HUES64 (cell line): ENCODE data around the gene FRMD5.

ENCODE experiments used
- H3K27ac ChIP-seq: 2 replicates; pipeline ENCODE4 v1.7.0; 2013; ENCODE audit warnings: low read depth, low read length, inconsistent platforms
- H3K27me3 ChIP-seq: 2 replicates; pipeline ENCODE4 v1.6.1; 2013; ENCODE audit warnings: mild to moderate bottlenecking, low read length; ENCODE audit not compliant: insufficient read depth
- H3K36me3 ChIP-seq: 2 replicates; pipeline ENCODE4 v1.6.1; 2013; ENCODE audit warnings: mild to moderate bottlenecking, low read length; ENCODE audit not compliant: insufficient read depth
- H3K4me1 ChIP-seq: 2 replicates; pipeline ENCODE4 v1.6.1; 2013; ENCODE audit warnings: mild to moderate bottlenecking, low read length, moderate library complexity; ENCODE audit not compliant: insufficient read depth
- H3K4me3 ChIP-seq: 2 replicates; pipeline ENCODE4 v1.5.1; 2013; ENCODE audit warnings: mild to moderate bottlenecking, low read length, moderate library complexity
- H3K9ac ChIP-seq: 2 replicates; pipeline ENCODE4 v1.6.1; 2013; ENCODE audit warnings: mild to moderate bottlenecking, low read depth, low read length
- H3K9me3 ChIP-seq: 2 replicates; pipeline ENCODE4 v1.6.1; 2013; ENCODE audit warnings: low read depth, low read length; ENCODE audit not compliant: insufficient read depth
- WGBS: fragments of 150-250, 120-280 bp; methylation state at CpG from one replicate; pipeline ENCODE4 v1.1.7; 2013; ENCODE audit warnings: missing lambda C conversion rate; 5-methylcytosine and 5-hydroxymethylcytosine counted together

Gene FRMD5

GRCh38 chr15:43974852-43975251 is 220.2 kb downstream of the FRMD5 start:
- Histone ChIP-seq H3K36me3 (no peaks in the 10 kb centered on the region), H3K9ac (no peak overlapping the region), H3K4me3 (no peak overlapping the region), H3K9me3 (no peaks in the 10 kb centered on the region), H3K27me3 (no peaks in the 10 kb centered on the region), H3K4me1 (peaks cover 20% of the 10 kb centered on the region), H3K27ac (no peak overlapping the region)
- 88% methylated on average over 3 of the region's 3 CpGs for WGBS

GRCh38 chr15:43969802-43970375 is 225.2 kb downstream of the FRMD5 start:
- H3K27ac ChIP-seq, result no peak overlapping the region
- no peaks in the 10 kb centered on the region for H3K9me3 ChIP-seq
- H3K27me3 ChIP-seq, result no peaks in the 10 kb centered on the region
- no CpG with 5 or more reads among the region's 1 CpG for WGBS
- H3K36me3 ChIP-seq, result no peaks in the 10 kb centered on the region
- H3K9ac ChIP-seq, result no peak overlapping the region
- H3K4me3 ChIP-seq, result no peak overlapping the region
- peaks cover 5% of the 10 kb centered on the region for H3K4me1 ChIP-seq

GRCh38 chr15:43968551-43968950 is 226.5 kb downstream of the FRMD5 start:
- Histone ChIP-seq H3K4me3 (no peak overlapping the region), H3K9me3 (no peaks in the 10 kb centered on the region), H3K9ac (no peak overlapping the region), H3K4me1 (no peaks in the 10 kb centered on the region; the same call in 1 of the 2 replicates), H3K36me3 (no peaks in the 10 kb centered on the region), H3K27me3 (no peaks in the 10 kb centered on the region), H3K27ac (no peak overlapping the region)
- no CpG with 5 or more reads among the region's 3 CpGs for WGBS

GRCh38 chr15:43966646-43967045 is 228.4 kb downstream of the FRMD5 start:
- Histone ChIP-seq H3K36me3 (no peaks in the 10 kb centered on the region), H3K27ac (no peak overlapping the region), H3K4me1 (no peaks in the 10 kb centered on the region; the same call in 1 of the 2 replicates), H3K4me3 (no peak overlapping the region), H3K27me3 (no peaks in the 10 kb centered on the region), H3K9ac (no peak overlapping the region), H3K9me3 (no peaks in the 10 kb centered on the region)

- Histone ChIP-seq H3K27me3 (no peaks in the 10 kb centered on the region), H3K36me3 (no peaks in the 10 kb centered on the region), H3K9ac (no peak overlapping the region), H3K9me3 (no peaks in the 10 kb centered on the region), H3K4me1 (peaks cover 13% of the 10 kb centered on the region), H3K4me3 (no peak overlapping the region), H3K27ac (no peak overlapping the region; the same call in 1 of the 2 replicates)
- 91% methylated on average over 2 of the region's 2 CpGs for WGBS
These were observed 236.2 kb downstream of the FRMD5 start for GRCh38 chr15:43958861-43959330.

- no peaks in the 10 kb centered on the region for H3K9me3 ChIP-seq
- peaks cover 13% of the 10 kb centered on the region for H3K4me1 ChIP-seq
- H3K27ac ChIP-seq, result no peak overlapping the region
- H3K9ac ChIP-seq, result no peak overlapping the region
- no peaks in the 10 kb centered on the region for H3K27me3 ChIP-seq
- H3K36me3 ChIP-seq, result no peaks in the 10 kb centered on the region
- WGBS, result 96% methylated on average over 1 of the region's 1 CpG
- no peak overlapping the region for H3K4me3 ChIP-seq
These were observed 237.3 kb downstream of the FRMD5 start for GRCh38 chr15:43957724-43958123.

GRCh38 chr15:43955140-43955539 is 239.9 kb downstream of the FRMD5 start:
- 89% methylated on average over 1 of the region's 1 CpG for WGBS
- Histone ChIP-seq H3K36me3 (no peaks in the 10 kb centered on the region), H3K4me3 (no peak overlapping the region), H3K4me1 (peaks cover 13% of the 10 kb centered on the region), H3K9me3 (no peaks in the 10 kb centered on the region), H3K9ac (no peak overlapping the region), H3K27me3 (no peaks in the 10 kb centered on the region), H3K27ac (no peak overlapping the region)

GRCh38 chr15:43954181-43954621 is 240.9 kb downstream of the FRMD5 start:
- Histone ChIP-seq H3K4me1 (peaks cover 8% of the 10 kb centered on the region), H3K4me3 (no peak overlapping the region), H3K27me3 (no peaks in the 10 kb centered on the region), H3K9me3 (no peaks in the 10 kb centered on the region), H3K9ac (no peak overlapping the region), H3K27ac (no peak overlapping the region), H3K36me3 (no peaks in the 10 kb centered on the region)
- WGBS, result 93% methylated on average over 3 of the region's 4 CpGs

- Histone ChIP-seq H3K27ac (no peak overlapping the region), H3K4me1 (0 out of 2 replicates have a peak, but pooled peaks cover under 1% of the 10 kb centered on the region), H3K36me3 (no peaks in the 10 kb centered on the region), H3K27me3 (no peaks in the 10 kb centered on the region), H3K9ac (no peak overlapping the region), H3K9me3 (no peaks in the 10 kb centered on the region), H3K4me3 (no peak overlapping the region)
- 97% methylated on average over 1 of the region's 1 CpG for WGBS
These were observed 241.7 kb downstream of the FRMD5 start for GRCh38 chr15:43953402-43953801.

- Histone ChIP-seq H3K27ac (no peak overlapping the region), H3K9ac (no peak overlapping the region), H3K36me3 (no peaks in the 10 kb centered on the region), H3K4me1 (no peaks in the 10 kb centered on the region), H3K27me3 (no peaks in the 10 kb centered on the region), H3K4me3 (no peak overlapping the region), H3K9me3 (no peaks in the 10 kb centered on the region)
- 89% methylated on average over 4 of the region's 4 CpGs for WGBS
These were observed 244.5 kb downstream of the FRMD5 start for GRCh38 chr15:43950531-43950930.

GRCh38 chr15:43948691-43949325 is 246.3 kb downstream of the FRMD5 start:
- Histone ChIP-seq H3K27ac (no peak overlapping the region), H3K9ac (no peak overlapping the region), H3K4me3 (no peak overlapping the region), H3K4me1 (no peaks in the 10 kb centered on the region), H3K36me3 (no peaks in the 10 kb centered on the region), H3K9me3 (no peaks in the 10 kb centered on the region), H3K27me3 (no peaks in the 10 kb centered on the region)
- 94% methylated on average over 1 of the region's 1 CpG for WGBS
